ENCODE results near the gene COL4A1.

COL4A1 gene

GRCh38 chr13:110263404-110263803, 43.6 kb downstream of the COL4A1 start:
- Histone ChIP-seq H3K4ac (ENCODE audit: low read depth, low read length) (no peak overlapping the region), H2BK120ac (ENCODE audit: low read depth, low read length) (no peak overlapping the region), H3K18ac (ENCODE audit: low read length) (no peak overlapping the region), H3K4me2 (ENCODE audit: low read length) (no peak overlapping the region), H4K8ac (ENCODE audit: low read depth, low read length) (no peak overlapping the region), H3K9ac (ENCODE audit: low read length) (no peak overlapping the region), H2AK5ac (ENCODE audit: low read length) (no peak overlapping the region), H2BK5ac (ENCODE audit: low read length) (no peak overlapping the region), H3K79me1 (ENCODE audit: low read length) (peaks cover 11% of the 10 kb centered on the region), H3K23ac (ENCODE audit: low read length) (no peak overlapping the region), H3K27me3 (ENCODE audit: insufficient read depth, low read length, poor library complexity) (no peaks in the 10 kb centered on the region), H4K5ac (ENCODE audit: low read length) (no peak overlapping the region), H3K36me3 (ENCODE audit: control insufficient read depth, insufficient read depth, low read length) (no peaks in the 10 kb centered on the region), H2BK15ac (replicated peaks; ENCODE audit: low read depth) (no peak overlapping the region), H3K79me2 (ENCODE audit: control insufficient read depth, insufficient read depth, low read length) (no peaks in the 10 kb centered on the region), H3K4me1 (ENCODE audit: control insufficient read depth, low read depth, low read length) (peaks cover 15% of the 10 kb centered on the region), H3K4me3 (ENCODE audit: low read length) (no peak overlapping the region), H3K27ac (ENCODE audit: low read depth, low read length) (no peak overlapping the region), H3K56ac (ENCODE audit: low read length) (no peak overlapping the region)
- no peak for DNase-seq
- WGBS (ENCODE audit: extremely low coverage, insufficient coverage, low lambda C conversion rate), result no CpG with 5 or more reads among the region's 5 CpGs

GRCh38 chr13:110262508-110263291, 44.3 kb downstream of the COL4A1 start:
- Histone ChIP-seq H3K18ac (ENCODE audit: low read length) (no peak overlapping the region), H3K23ac (ENCODE audit: low read length) (peak overlapping the region; percentile 74), H3K9ac (ENCODE audit: low read length) (no peak overlapping the region), H3K4me3 (ENCODE audit: low read length) (no peak overlapping the region), H4K8ac (ENCODE audit: low read depth, low read length) (no peak overlapping the region), H3K4me2 (ENCODE audit: low read length) (no peak overlapping the region), H3K4ac (ENCODE audit: low read depth, low read length) (no peak overlapping the region), H3K4me1 (ENCODE audit: control insufficient read depth, low read depth, low read length) (peaks cover 15% of the 10 kb centered on the region), H4K5ac (ENCODE audit: low read length) (no peak overlapping the region), H3K79me1 (ENCODE audit: low read length) (peaks cover 8% of the 10 kb centered on the region), H3K36me3 (ENCODE audit: control insufficient read depth, insufficient read depth, low read length) (no peaks in the 10 kb centered on the region), H2BK120ac (ENCODE audit: low read depth, low read length) (no peak overlapping the region), H2AK5ac (ENCODE audit: low read length) (no peak overlapping the region), H3K27ac (ENCODE audit: low read depth, low read length) (no peak overlapping the region), H3K27me3 (ENCODE audit: insufficient read depth, low read length, poor library complexity) (no peaks in the 10 kb centered on the region), H3K79me2 (ENCODE audit: control insufficient read depth, insufficient read depth, low read length) (no peaks in the 10 kb centered on the region), H2BK15ac (replicated peaks; ENCODE audit: low read depth) (no peak overlapping the region), H3K56ac (ENCODE audit: low read length) (peak overlapping the region; percentile 22), H2BK5ac (ENCODE audit: low read length) (no peak overlapping the region)
- no CpG with 5 or more reads among the region's 11 CpGs for WGBS (ENCODE audit: extremely low coverage, insufficient coverage, low lambda C conversion rate)
- DNase-seq, result no peak

GRCh38 chr13:110262082-110262436, 44.9 kb downstream of the COL4A1 start:
- H3K4me2 ChIP-seq (ENCODE audit: low read length), result no peak overlapping the region
- peaks cover 10% of the 10 kb centered on the region for H3K79me1 ChIP-seq (ENCODE audit: low read length)
- H3K18ac ChIP-seq (ENCODE audit: low read length), result no peak overlapping the region
- H2BK5ac ChIP-seq (ENCODE audit: low read length), result no peak overlapping the region
- H3K9ac ChIP-seq (ENCODE audit: low read length), result no peak overlapping the region
- no peak overlapping the region for H2BK15ac ChIP-seq (replicated peaks; ENCODE audit: low read depth)
- H3K4me1 ChIP-seq (ENCODE audit: control insufficient read depth, low read depth, low read length), result peaks cover 13% of the 10 kb centered on the region
- no peak overlapping the region for H3K23ac ChIP-seq (ENCODE audit: low read length)
- DNase-seq, result no peak
- H3K4ac ChIP-seq (ENCODE audit: low read depth, low read length), result no peak overlapping the region
- WGBS (ENCODE audit: extremely low coverage, insufficient coverage, low lambda C conversion rate), result no CpG with 5 or more reads among the region's 11 CpGs
- H3K56ac ChIP-seq (ENCODE audit: low read length), result peak overlapping the region; percentile 34
- no peak overlapping the region for H4K8ac ChIP-seq (ENCODE audit: low read depth, low read length)
- H3K4me3 ChIP-seq (ENCODE audit: low read length), result no peak overlapping the region
- H3K36me3 ChIP-seq (ENCODE audit: control insufficient read depth, insufficient read depth, low read length), result no peaks in the 10 kb centered on the region
- no peaks in the 10 kb centered on the region for H3K79me2 ChIP-seq (ENCODE audit: control insufficient read depth, insufficient read depth, low read length)
- H4K5ac ChIP-seq (ENCODE audit: low read length), result no peak overlapping the region
- no peaks in the 10 kb centered on the region for H3K27me3 ChIP-seq (ENCODE audit: insufficient read depth, low read length, poor library complexity)
- H2AK5ac ChIP-seq (ENCODE audit: low read length), result no peak overlapping the region
- H2BK120ac ChIP-seq (ENCODE audit: low read depth, low read length), result no peak overlapping the region
- no peak overlapping the region for H3K27ac ChIP-seq (ENCODE audit: low read depth, low read length)

GRCh38 chr13:110261166-110262081, 45.5 kb downstream of the COL4A1 start:
- H3K9ac ChIP-seq (ENCODE audit: low read length), result no peak overlapping the region
- no peak overlapping the region for H2BK120ac ChIP-seq (ENCODE audit: low read depth, low read length)
- no peaks in the 10 kb centered on the region for H3K27me3 ChIP-seq (ENCODE audit: insufficient read depth, low read length, poor library complexity)
- WGBS (ENCODE audit: extremely low coverage, insufficient coverage, low lambda C conversion rate), result no CpG with 5 or more reads among the region's 19 CpGs
- H3K56ac ChIP-seq (ENCODE audit: low read length), result peak overlapping the region; percentile 34
- peaks cover 10% of the 10 kb centered on the region for H3K79me1 ChIP-seq (ENCODE audit: low read length)
- H3K79me2 ChIP-seq (ENCODE audit: control insufficient read depth, insufficient read depth, low read length), result no peaks in the 10 kb centered on the region
- H3K4ac ChIP-seq (ENCODE audit: low read depth, low read length), result no peak overlapping the region
- no peak overlapping the region for H3K23ac ChIP-seq (ENCODE audit: low read length)
- no peak overlapping the region for H2AK5ac ChIP-seq (ENCODE audit: low read length)
- no peak overlapping the region for H4K5ac ChIP-seq (ENCODE audit: low read length)
- H2BK5ac ChIP-seq (ENCODE audit: low read length), result no peak overlapping the region
- no peak overlapping the region for H2BK15ac ChIP-seq (replicated peaks; ENCODE audit: low read depth)
- DNase-seq, result peak; percentile 51
- no peak overlapping the region for H3K4me3 ChIP-seq (ENCODE audit: low read length)
- H3K27ac ChIP-seq (ENCODE audit: low read depth, low read length), result no peak overlapping the region
- no peak overlapping the region for H3K18ac ChIP-seq (ENCODE audit: low read length)
- no peak overlapping the region for H3K4me2 ChIP-seq (ENCODE audit: low read length)
- H3K4me1 ChIP-seq (ENCODE audit: control insufficient read depth, low read depth, low read length), result peaks cover 9% of the 10 kb centered on the region
- H4K8ac ChIP-seq (ENCODE audit: low read depth, low read length), result no peak overlapping the region
- no peaks in the 10 kb centered on the region for H3K36me3 ChIP-seq (ENCODE audit: control insufficient read depth, insufficient read depth, low read length)

- Histone ChIP-seq H3K4me3 (ENCODE audit: low read length) (no peak overlapping the region), H3K4me2 (ENCODE audit: low read length) (no peak overlapping the region), H3K36me3 (ENCODE audit: control insufficient read depth, insufficient read depth, low read length) (no peaks in the 10 kb centered on the region), H3K18ac (ENCODE audit: low read length) (no peak overlapping the region), H3K27me3 (ENCODE audit: insufficient read depth, low read length, poor library complexity) (no peaks in the 10 kb centered on the region), H2BK5ac (ENCODE audit: low read length) (no peak overlapping the region), H2AK5ac (ENCODE audit: low read length) (no peak overlapping the region), H3K4ac (ENCODE audit: low read depth, low read length) (no peak overlapping the region), H2BK120ac (ENCODE audit: low read depth, low read length) (no peak overlapping the region), H3K27ac (ENCODE audit: low read depth, low read length) (no peak overlapping the region), H3K23ac (ENCODE audit: low read length) (no peak overlapping the region), H4K8ac (ENCODE audit: low read depth, low read length) (no peak overlapping the region), H3K9ac (ENCODE audit: low read length) (no peak overlapping the region), H2BK15ac (replicated peaks; ENCODE audit: low read depth) (no peak overlapping the region), H3K4me1 (ENCODE audit: control insufficient read depth, low read depth, low read length) (no peaks in the 10 kb centered on the region), H3K56ac (ENCODE audit: low read length) (no peak overlapping the region), H3K79me1 (ENCODE audit: low read length) (peaks cover 8% of the 10 kb centered on the region), H3K79me2 (ENCODE audit: control insufficient read depth, insufficient read depth, low read length) (no peaks in the 10 kb centered on the region), H4K5ac (ENCODE audit: low read length) (no peak overlapping the region)
- no CpG with 5 or more reads among the region's 6 CpGs for WGBS (ENCODE audit: extremely low coverage, insufficient coverage, low lambda C conversion rate)
- DNase-seq, result no peak
Observed at GRCh38 chr13:110259651-110260050, 47.3 kb downstream of the COL4A1 start.
